UCSD-AML1 (cell line): ENCODE data around the gene LRP8.

Source experiments
- DNase-seq: peaks from one replicate; lab custom pipeline; 2025; ENCODE audit not compliant: unreplicated experiment; lab: John Stamatoyannopoulos, UW

LRP8 gene

GRCh38 chr1:53324321-53324720 lies 3.5 kb downstream of the LRP8 start:
- DNase-seq = no peak

GRCh38 chr1:53323316-53323715 lies 4.6 kb downstream of the LRP8 start:
- no peak for DNase-seq

GRCh38 chr1:53321776-53322602 lies 5.9 kb downstream of the LRP8 start:
- DNase-seq = no peak

GRCh38 chr1:53321366-53321765 lies 6.5 kb downstream of the LRP8 start:
- DNase-seq = peak; percentile 23

DNA sequence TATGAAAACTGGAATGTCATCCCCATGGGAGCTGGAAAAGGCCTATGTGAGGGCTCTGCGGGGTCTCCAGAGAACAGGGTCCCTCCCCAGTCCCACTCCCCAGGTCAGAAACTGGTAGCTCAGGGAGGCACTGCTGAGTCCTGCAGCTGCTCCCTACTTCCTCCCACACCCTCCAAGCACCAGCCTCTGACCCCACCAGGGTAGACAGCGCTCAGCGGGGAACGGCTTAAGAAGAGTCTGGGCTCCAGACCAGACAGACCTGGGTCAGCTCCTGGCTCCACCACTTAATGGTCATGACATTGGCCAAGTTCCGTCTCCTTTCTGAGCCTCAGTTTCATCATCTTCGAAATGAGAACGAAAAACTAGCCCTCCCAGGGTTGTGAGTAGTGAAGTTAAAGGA lies 7.2 kb downstream of the LRP8 start:
- DNase-seq = no peak

- DNase-seq = no peak
Measured at GRCh38 chr1:53319296-53320101, 8.4 kb downstream of the LRP8 start.

DNA sequence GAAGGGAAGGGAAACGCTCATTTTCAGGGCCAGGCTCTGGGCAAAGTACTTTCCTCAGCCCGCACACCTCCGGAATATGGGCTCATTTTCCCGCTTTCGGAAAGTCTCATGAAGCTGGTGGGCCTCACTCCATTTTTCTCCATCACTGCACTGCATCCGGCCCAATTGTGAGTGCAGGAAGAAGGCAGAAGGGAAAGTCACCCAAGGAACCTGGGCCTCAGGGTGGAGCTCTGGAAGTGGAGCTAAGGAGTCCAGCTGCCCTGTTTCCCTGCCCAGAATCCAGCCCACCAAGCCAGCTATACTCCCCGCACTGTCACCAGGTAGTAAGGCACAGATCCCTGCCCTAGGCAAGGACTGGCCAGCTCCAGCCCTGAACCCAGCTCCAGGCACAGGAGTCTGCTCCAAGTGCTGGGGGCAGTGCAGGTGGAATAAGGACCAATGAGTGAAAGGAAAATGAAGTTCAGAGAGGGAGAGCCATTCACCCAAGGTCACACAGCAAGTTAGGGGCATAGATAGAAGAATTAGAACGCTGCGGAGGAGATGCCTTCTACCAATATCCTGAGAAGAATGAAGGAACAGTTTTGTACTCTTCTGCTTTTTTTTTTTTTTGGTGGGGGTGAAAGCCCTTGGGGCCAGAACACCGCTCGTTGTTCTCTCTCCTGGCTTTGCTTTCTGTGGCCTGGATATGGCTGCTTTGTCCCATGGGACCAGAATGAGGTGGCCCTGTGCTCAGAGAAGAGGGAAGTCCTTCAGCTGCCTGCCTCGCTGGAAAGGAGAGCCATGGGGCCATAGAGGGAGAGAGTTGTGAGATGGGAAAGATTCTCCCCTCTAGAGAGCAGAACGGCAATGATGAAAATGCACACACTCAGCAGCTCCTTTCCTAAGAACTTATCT lies 10.0 kb downstream of the LRP8 start:
- DNase-seq = no peak

- DNase-seq = no peak
Measured at GRCh38 chr1:53316766-53317581, 10.9 kb downstream of the LRP8 start.

DNA sequence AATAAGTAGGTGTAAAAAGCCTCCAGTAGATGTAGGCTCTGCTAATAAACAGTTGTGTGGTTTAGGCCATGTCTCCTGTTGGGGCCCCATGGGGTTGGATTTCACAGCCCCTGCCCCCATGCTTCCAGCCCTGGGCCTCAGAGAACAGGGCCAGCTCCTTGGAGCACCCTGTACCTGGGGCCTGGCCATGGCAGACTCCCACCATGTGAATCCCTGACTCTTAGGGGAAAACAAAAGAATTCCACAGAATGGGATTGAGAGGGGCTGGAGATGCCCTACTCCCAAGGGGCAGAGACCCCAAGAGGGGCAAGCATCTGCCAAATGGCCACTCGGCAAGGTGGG lies 11.5 kb downstream of the LRP8 start:
- DNase-seq = no peak

- DNase-seq = no peak
Measured at GRCh38 chr1:53315456-53316423, 12.1 kb downstream of the LRP8 start.

DNA sequence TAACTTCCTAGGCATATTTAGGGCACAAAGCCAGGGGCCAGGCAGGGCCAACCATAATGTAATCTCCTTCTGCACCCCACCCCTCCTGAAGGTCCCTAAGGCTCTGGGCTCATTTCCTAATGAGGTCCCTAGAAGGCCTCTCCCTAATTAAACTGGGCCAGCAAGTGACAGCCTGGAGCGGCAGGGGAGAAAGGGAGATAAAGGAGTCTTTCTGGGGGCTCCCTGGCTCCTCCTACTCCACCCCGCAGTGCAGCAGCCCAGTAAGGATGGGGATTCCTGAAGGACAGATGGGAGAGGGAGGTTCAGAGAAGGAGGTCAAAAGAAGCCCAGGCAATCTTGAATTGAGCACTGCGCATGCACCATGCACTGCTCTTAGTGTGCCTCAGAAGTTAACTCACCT lies 12.8 kb downstream of the LRP8 start:
- DNase-seq = no peak

DNA sequence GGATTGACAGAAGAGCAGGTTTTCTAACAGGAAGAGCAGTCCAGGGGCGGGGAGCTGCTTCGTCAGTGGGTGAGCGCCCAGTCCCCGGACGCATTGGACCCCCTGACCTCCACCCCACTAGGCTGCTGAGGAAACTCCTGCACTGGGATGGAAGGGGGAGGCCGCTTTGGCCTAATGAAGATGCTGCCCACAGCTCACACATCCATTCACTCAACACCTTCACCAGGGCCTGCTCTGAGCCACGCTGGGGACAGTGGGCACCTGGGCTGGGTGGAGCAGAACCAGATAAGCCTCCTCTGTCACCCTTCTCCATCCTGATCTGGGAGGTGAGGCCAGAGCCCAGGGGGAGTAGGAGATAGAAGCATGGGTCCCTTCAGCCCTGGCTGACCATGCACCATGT lies 13.3 kb downstream of the LRP8 start:
- DNase-seq = no peak

GRCh38 chr1:53314096-53314495 lies 13.8 kb downstream of the LRP8 start:
- DNase-seq = no peak

DNA sequence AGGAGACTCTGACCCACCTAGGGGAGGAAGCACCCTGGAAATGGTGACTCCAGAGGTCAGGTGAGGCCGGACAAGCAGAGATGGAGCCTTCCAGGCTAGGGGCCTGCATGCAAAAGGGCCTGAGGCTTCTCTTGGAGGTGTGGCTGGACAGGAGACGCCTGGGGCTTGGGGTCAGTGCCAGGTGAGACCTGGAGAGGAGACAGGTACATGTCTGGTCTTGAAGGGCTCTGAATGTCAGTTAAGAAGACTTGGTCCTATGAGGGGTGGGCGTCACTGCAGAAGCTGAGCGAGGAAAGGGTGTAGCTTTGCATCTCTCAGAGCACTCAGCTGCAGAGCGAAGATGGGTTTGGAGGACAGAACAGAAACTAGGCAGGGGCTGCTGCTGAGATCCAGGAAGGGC lies 14.3 kb downstream of the LRP8 start:
- DNase-seq = no peak

GRCh38 chr1:53311702-53312305 lies 16.1 kb downstream of the LRP8 start:
- DNase-seq = no peak

- no peak for DNase-seq
Measured at GRCh38 chr1:53310847-53311681, 16.8 kb downstream of the LRP8 start.

- DNase-seq = no peak
Measured at GRCh38 chr1:53309802-53310201, 18.1 kb downstream of the LRP8 start.

- DNase-seq = no peak
Measured at GRCh38 chr1:53308506-53308905, 19.4 kb downstream of the LRP8 start.
